PC-9 (cell line): Measurements from ENCODE around the gene PITPNM3.

Experiments used
- EZH2 ChIP-seq: fragments of 200-600 bp; sonication (generic); IDR thresholded peaks from 2 replicates; pipeline ENCODE4 v1.8.0; 2017; ENCODE audit warnings: antibody characterized with exemption, low read depth
- TF ChIP-seq, protein P1 (sequence below): fragments of 200-600 bp; sonication (generic); conservative IDR thresholded peaks from 2 replicates; pipeline ENCODE4 v1.6.1; 2017; ENCODE audit warnings: mixed run types, antibody characterized with exemption, mild to moderate bottlenecking, moderate library complexity

- TF ChIP-seq, protein P1, sequence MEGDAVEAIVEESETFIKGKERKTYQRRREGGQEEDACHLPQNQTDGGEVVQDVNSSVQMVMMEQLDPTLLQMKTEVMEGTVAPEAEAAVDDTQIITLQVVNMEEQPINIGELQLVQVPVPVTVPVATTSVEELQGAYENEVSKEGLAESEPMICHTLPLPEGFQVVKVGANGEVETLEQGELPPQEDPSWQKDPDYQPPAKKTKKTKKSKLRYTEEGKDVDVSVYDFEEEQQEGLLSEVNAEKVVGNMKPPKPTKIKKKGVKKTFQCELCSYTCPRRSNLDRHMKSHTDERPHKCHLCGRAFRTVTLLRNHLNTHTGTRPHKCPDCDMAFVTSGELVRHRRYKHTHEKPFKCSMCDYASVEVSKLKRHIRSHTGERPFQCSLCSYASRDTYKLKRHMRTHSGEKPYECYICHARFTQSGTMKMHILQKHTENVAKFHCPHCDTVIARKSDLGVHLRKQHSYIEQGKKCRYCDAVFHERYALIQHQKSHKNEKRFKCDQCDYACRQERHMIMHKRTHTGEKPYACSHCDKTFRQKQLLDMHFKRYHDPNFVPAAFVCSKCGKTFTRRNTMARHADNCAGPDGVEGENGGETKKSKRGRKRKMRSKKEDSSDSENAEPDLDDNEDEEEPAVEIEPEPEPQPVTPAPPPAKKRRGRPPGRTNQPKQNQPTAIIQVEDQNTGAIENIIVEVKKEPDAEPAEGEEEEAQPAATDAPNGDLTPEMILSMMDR = no peak
- TF ChIP-seq EZH2 = no peak
Measured at GRCh38 chr17:6443692-6444570, 112.4 kb downstream of the PITPNM3 start, which contains the start of gene PIMREG.
